SK-N-SH (cell line): Measurements from ENCODE around the gene LRRC3C. TPM values are rescaled to one million over a fixed set of nuclear protein-coding genes. Genes with fewer than 3 reads are reported as not detected.

Experiments used
- CTCF ChIA-PET: fragments of 300-600, 350-600 bp; formaldehyde crosslinking; extraction: SDS; loops from one replicate; lab custom pipeline; 2021; lab: Yijun Ruan, JAX
- POLR2A ChIA-PET: fragments of 350-600 bp; sonication (Branson Sonifier 250); formaldehyde crosslinking; extraction: SDS; loops from one replicate; lab custom pipeline; 2020; ENCODE audit warnings: antibody characterized with exemption, inconsistent platforms; lab: Yijun Ruan, JAX
- DNase-seq: peaks from one replicate; pipeline ENCODE4 v3.0.0; 2012
- H2AFZ ChIP-seq: fragments of 200-600 bp; sonication (generic); 2 replicates; pipeline ENCODE4 v1.8.1; 2016; ENCODE audit warnings: antibody characterized with exemption, mild to moderate bottlenecking, low read depth
- H3F3A ChIP-seq: fragments of 200-600 bp; sonication (generic); replicated peaks from 2 replicates; pipeline ENCODE3; 2016; ENCODE audit warnings: antibody characterized with exemption, mild to moderate bottlenecking; ENCODE audit not compliant: insufficient read depth
- H3K27ac ChIP-seq, 2 experiments: fragments of 200-500 bp in 1 of 2; fragments of 200-600 bp in 1 of 2; sonication (Bioruptor generic) in 1 of 2; sonication (generic), shearing (Covaris generic) in 1 of 2; 2 replicates each; pipeline versions ENCODE4 v1.5.1 to v1.6.1; 2014 to 2016; ENCODE audit warnings: low read depth in 2 of 2, inconsistent platforms in 1 of 2, low read length in 1 of 2, mild to moderate bottlenecking in 1 of 2, mixed read lengths in 1 of 2
- H3K27me3 ChIP-seq: fragments of 200-600 bp; sonication (generic), shearing (Covaris generic); 2 replicates; pipeline ENCODE4 v1.6.1; 2016; ENCODE audit warnings: mixed run types; ENCODE audit not compliant: insufficient read depth
- H3K36me3 ChIP-seq, 2 experiments: fragments of 200-500 bp in 1 of 2; fragments of 200-600 bp in 1 of 2; sonication (Bioruptor generic) in 1 of 2; sonication (generic) in 1 of 2; replicated peaks in 1 of 2; 2 replicates each; pipeline versions ENCODE3 to v1.5.1; 2014 to 2016; ENCODE audit warnings: low read length in 1 of 2, mild to moderate bottlenecking in 1 of 2; ENCODE audit not compliant: insufficient read depth in 2 of 2, control insufficient read depth in 1 of 2
- H3K4me1 ChIP-seq, 2 experiments: fragments of 200-500 bp in 1 of 2; fragments of 200-600 bp in 1 of 2; sonication (Bioruptor generic) in 1 of 2; sonication (generic), shearing (Covaris generic) in 1 of 2; 2 replicates each; pipeline versions ENCODE4 v1.5.1 to v1.6.1; 2014 to 2016; ENCODE audit warnings: low read depth in 1 of 2, low read length in 1 of 2, mixed run types in 1 of 2; ENCODE audit not compliant: insufficient read depth in 2 of 2, control insufficient read depth in 1 of 2
- H3K4me2 ChIP-seq: fragments of 200-600 bp; sonication (generic), shearing (Covaris generic); 2 replicates; pipeline ENCODE4 v1.6.1; 2017; ENCODE audit warnings: mixed run types
- H3K4me3 ChIP-seq, 2 experiments: fragments of 200-500 bp in 1 of 2; fragments of 200-600 bp in 1 of 2; sonication (Bioruptor generic) in 1 of 2; sonication (generic), shearing (Covaris generic) in 1 of 2; 2 replicates each; pipeline versions ENCODE4 v1.5.1 to v1.8.1; 2014 to 2016; ENCODE audit warnings: low read depth in 2 of 2, inconsistent platforms in 1 of 2, low read length in 1 of 2, mild to moderate bottlenecking in 1 of 2, mixed read lengths in 1 of 2, moderate library complexity in 1 of 2
- H3K79me2 ChIP-seq: fragments of 200-600 bp; sonication (generic); 2 replicates; pipeline ENCODE4 v1.8.1; 2017; ENCODE audit warnings: mild to moderate bottlenecking; ENCODE audit not compliant: insufficient read depth
- H3K9ac ChIP-seq: fragments of 200-600 bp; sonication (generic); 2 replicates; pipeline ENCODE4 v1.6.1; 2017; ENCODE audit warnings: mixed run types
- H3K9me2 ChIP-seq: fragments of 200-600 bp; sonication (generic); 2 replicates; pipeline ENCODE4 v1.6.1; 2017; ENCODE audit warnings: mixed run types
- H3K9me3 ChIP-seq: fragments of 200-600 bp; sonication (generic); 2 replicates; pipeline ENCODE4 v1.6.1; 2017; ENCODE audit warnings: mixed run types, mild to moderate bottlenecking, moderate library complexity
- H4K20me1 ChIP-seq: fragments of 200-600 bp; sonication (generic); 2 replicates; pipeline ENCODE4 v1.6.1; 2017; ENCODE audit warnings: mild to moderate bottlenecking, mixed run types; ENCODE audit not compliant: insufficient read depth
- EP300 ChIP-seq, 2 experiments: IDR thresholded peaks; 2 replicates each; pipeline versions ENCODE4 v1.4.0 to v1.6.1; 2012; ENCODE audit warnings: borderline replicate concordance in 1 of 2, low read depth in 1 of 2, low read length in 1 of 2
- EZH2phosphoT487 ChIP-seq: fragments of 200-600 bp; sonication (generic); IDR thresholded peaks from 2 replicates; pipeline ENCODE4 v1.6.1; 2017; ENCODE audit warnings: low read depth, mixed run types, mild to moderate bottlenecking, antibody characterized with exemption, moderate library complexity, borderline replicate concordance
- FOXJ3 ChIP-seq: sonication (generic); formaldehyde crosslinking; IDR thresholded peaks from 2 replicates; pipeline ENCODE4 v1.5.1; 2020; ENCODE audit warnings: mild to moderate bottlenecking, missing genetic modification reagents
- RXRA ChIP-seq: IDR thresholded peaks from 2 replicates; pipeline ENCODE4 v1.4.0; 2012; ENCODE audit warnings: low read depth, mild to moderate bottlenecking, borderline replicate concordance
- SIN3A ChIP-seq: IDR thresholded peaks from 2 replicates; pipeline ENCODE4 v1.6.1; 2012; ENCODE audit warnings: low read depth, mild to moderate bottlenecking, low read length, moderate library complexity, borderline replicate concordance
- TAF1 ChIP-seq: IDR thresholded peaks from 2 replicates; pipeline ENCODE4 v1.6.1; 2012; ENCODE audit warnings: low read depth, mild to moderate bottlenecking, low read length, moderate library complexity, borderline replicate concordance
- USF1 ChIP-seq: IDR thresholded peaks from 2 replicates; pipeline ENCODE4 v1.4.0; 2012; ENCODE audit warnings: low read depth, borderline replicate concordance
- YY1 ChIP-seq: IDR thresholded peaks from 2 replicates; pipeline ENCODE4 v1.4.0; 2012; ENCODE audit warnings: low read depth, mild to moderate bottlenecking
- WGBS: methylation state at CpG from one replicate; pipeline ENCODE4 v1.1.6; 2017; ENCODE audit warnings: low lambda C conversion rate; 5-methylcytosine and 5-hydroxymethylcytosine counted together
- polyA plus RNA-seq, 3 experiments: library from polyadenylated mRNA; depleted of rRNA; stranded (reverse); fragments of >200 nt; gene quantifications; 2 replicates each; pipeline ENCODE4 v1.2.3, GENCODE V29; 2012

Gene LRRC3C
- polyA plus RNA-seq, 1 of the 3 experiments (the other 2 are of a cell fraction) = not detected

- Histone ChIP-seq H3K4me3 (peak overlapping the region; percentile 80 to 89), H3K79me2 (peaks cover 55% of the 10 kb centered on the region), H3K9ac (peak overlapping the region; percentile 97), H3K9me3 (no peaks in the 10 kb centered on the region), H4K20me1 (peaks cover 22% of the 10 kb centered on the region), H3K27me3 (no peaks in the 10 kb centered on the region), H3F3A (peaks cover 14% of the 10 kb centered on the region), H3K27ac (0 out of 4 replicates have a peak overlapping the region, but pooled peaks of 1 of the 2 experiments have one; percentile 74), H3K9me2 (no peaks in the 10 kb centered on the region), H3K4me2 (peak overlapping the region; percentile 94), H2AFZ (no peak overlapping the region)
- POLR2A ChIA-PET = interaction anchor here (0.8 kb wide), 1 partner anchor 16 kb away, joined by 4 read pairs; no protein-coding TSS in a partner anchor
- WGBS = 13% methylated on average over 7 of the region's 7 CpGs
- no peak for TF ChIP-seq EP300 (IDR thresholded peaks at IDR 0.05; ENCODE audit: borderline replicate concordance in 1 of 2, low read depth in 1 of 2, low read length in 1 of 2)
- TF ChIP-seq EZH2phosphoT487 = no peak
- TF ChIP-seq RXRA = no peak
- no peak for TF ChIP-seq SIN3A
- no peak for TF ChIP-seq YY1
- TF ChIP-seq, all 33 proteins: peak for 0
- Histone ChIP-seq H3K36me3 (peaks cover 25 to 27% of the 10 kb centered on the region in 2 experiments), H3K4me1 (peaks cover 8% of the 10 kb centered on the region in 2 experiments)
- no peak for DNase-seq
- CTCF ChIA-PET = interaction anchor here (0.6 to 5.5 kb wide), 8 partner anchors 12 to 119 kb away, joined by 3 to 33 read pairs (median 3); no protein-coding TSS in a partner anchor
These were observed 54.3 kb downstream of the LRRC3C start for GRCh38 chr17:39981766-39982375.

- no peaks in the 10 kb centered on the region for H3F3A ChIP-seq
- H3K9me2 ChIP-seq = no peaks in the 10 kb centered on the region
- no peaks in the 10 kb centered on the region for H3K27me3 ChIP-seq
- H3K9me3 ChIP-seq = no peaks in the 10 kb centered on the region
- H3K4me1 ChIP-seq = no peaks in the 10 kb centered on the region
- H3K4me2 ChIP-seq = no peak overlapping the region
- H2AFZ ChIP-seq = no peak overlapping the region
- peaks cover 32% of the 10 kb centered on the region for H3K79me2 ChIP-seq
- POLR2A ChIA-PET = no interaction called here
- CTCF ChIA-PET = interaction anchor here (1.1 kb wide), 2 partner anchors 12 to 39 kb away, joined by 4 to 5 read pairs; no protein-coding TSS in a partner anchor
- no peak for DNase-seq
- H3K9ac ChIP-seq = no peak overlapping the region
- peaks cover 65 to 78% of the 10 kb centered on the region in 2 experiments for H3K36me3 ChIP-seq
- H3K27ac ChIP-seq = no peak overlapping the region
- H4K20me1 ChIP-seq = peaks cover 5% of the 10 kb centered on the region; the same call in 1 of the 2 replicates
- 90% methylated on average over 11 of the region's 11 CpGs for WGBS
- H3K4me3 ChIP-seq = no peak overlapping the region
- no peak for TF ChIP-seq TAF1
These were observed 60.8 kb downstream of the LRRC3C start for GRCh38 chr17:39988206-39988810.

- H3K9me3 ChIP-seq = no peaks in the 10 kb centered on the region
- H3K9ac ChIP-seq = no peak overlapping the region
- H2AFZ ChIP-seq = no peak overlapping the region
- peaks cover 21 to 68% of the 10 kb centered on the region in 2 experiments for H3K36me3 ChIP-seq
- peaks cover 8% of the 10 kb centered on the region for H3F3A ChIP-seq
- H3K27ac ChIP-seq = no peak overlapping the region
- H3K4me1 ChIP-seq = no peaks in the 10 kb centered on the region
- no peak overlapping the region for H3K4me2 ChIP-seq
- no peaks in the 10 kb centered on the region for H3K79me2 ChIP-seq
- H3K4me3 ChIP-seq = no peak overlapping the region
- WGBS = 98% methylated on average over 11 of the region's 11 CpGs
- ChIA-PET CTCF (interaction anchor here (1.1 to 1.5 kb wide), 2 partner anchors 19 to 33 kb away, joined by 3 to 8 read pairs; no protein-coding TSS in a partner anchor), POLR2A (no interaction called here)
- DNase-seq = no peak
- H3K9me2 ChIP-seq = no peaks in the 10 kb centered on the region
- H4K20me1 ChIP-seq = no peaks in the 10 kb centered on the region
- H3K27me3 ChIP-seq = no peaks in the 10 kb centered on the region
- TF ChIP-seq FOXJ3 (CRISPR knock-in tag) (no peak), USF1 (no peak)
These were observed 66.9 kb downstream of the LRRC3C start for GRCh38 chr17:39994448-39994847.

Other genes starting within 250 kb of the LRRC3C start
- 20.9 and 25.8 TPM in 2 replicates for gene PGAP3, start 239.7 kb upstream of the LRRC3C start, polyA plus RNA-seq (2012; rRNA removed)
- 1.9 and 2.6 TPM in 2 replicates for gene ERBB2, start 227.7 kb upstream of the LRRC3C start, polyA plus RNA-seq (2012; rRNA removed)
- gene MIEN1, start 197.2 kb upstream of the LRRC3C start, polyA plus RNA-seq (2012; rRNA removed) = 100 and 105 TPM in 2 replicates
- gene GRB7, start 189.8 kb upstream of the LRRC3C start, polyA plus RNA-seq (2012; rRNA removed) = not detected in 2 replicates
- not detected in 2 replicates for gene IKZF3, start 63.4 kb upstream of the LRRC3C start, polyA plus RNA-seq (2012; rRNA removed)
- gene ZPBP2, start 59.5 kb upstream of the LRRC3C start, polyA plus RNA-seq (2012; rRNA removed) = not detected in 2 replicates
- 2.4 and 3.6 TPM in 2 replicates for gene GSDMB, start 9.1 kb upstream of the LRRC3C start, polyA plus RNA-seq (2012; rRNA removed)
- gene ORMDL3, start 131 bp upstream of the LRRC3C start, polyA plus RNA-seq (2012; rRNA removed) = 27.8 and 38.5 TPM in 2 replicates
- not detected in 2 replicates for gene GSDMA, start 35.3 kb downstream of the LRRC3C start, polyA plus RNA-seq (2012; rRNA removed)
- 87.6 and 104 TPM in 2 replicates for gene PSMD3, start 53.1 kb downstream of the LRRC3C start, polyA plus RNA-seq (2012; rRNA removed)
- gene CSF3, start 87.7 kb downstream of the LRRC3C start, polyA plus RNA-seq (2012; rRNA removed) = not detected in 2 replicates
- 62.8 and 64.5 TPM in 2 replicates for gene MED24, start 126.7 kb downstream of the LRRC3C start, polyA plus RNA-seq (2012; rRNA removed)
- 20.1 and 23.1 TPM in 2 replicates for gene THRA, start 135.2 kb downstream of the LRRC3C start, polyA plus RNA-seq (2012; rRNA removed)
- 2.1 and 6.5 TPM in 2 replicates for gene NR1D1, start 172.9 kb downstream of the LRRC3C start, polyA plus RNA-seq (2012; rRNA removed)
- gene MSL1, start 194.2 kb downstream of the LRRC3C start, polyA plus RNA-seq (2012; rRNA removed) = 30.2 and 39.8 TPM in 2 replicates
- gene CASC3, start 212.8 kb downstream of the LRRC3C start, polyA plus RNA-seq (2012; rRNA removed) = 28.0 and 30.4 TPM in 2 replicates
- gene RAPGEFL1, start 249.7 kb downstream of the LRRC3C start, polyA plus RNA-seq (2012; rRNA removed) = 5.9 and 6.0 TPM in 2 replicates